K562 (cell line): ENCODE measurements around the gene C1orf116. TPM values are rescaled to one million over a fixed set of nuclear protein-coding genes. Genes with fewer than 3 reads are reported as not detected.
A peak's percentile ranks its signal among the peaks of the same experiment; 100 is the strongest.

Experiments
- BRD4 ChIP-seq: fragments of 200-600 bp; sonication (generic); IDR thresholded peaks from 2 replicates; pipeline ENCODE4 v1.6.1; 2017; ENCODE audit warnings: inconsistent platforms
- BRF2 ChIP-seq: IDR thresholded peaks from 3 replicates; pipeline ENCODE4 v1.6.1; 2011; ENCODE audit warnings: borderline replicate concordance, mild to moderate bottlenecking; ENCODE audit not compliant: insufficient read length, insufficient read depth
- CBX3 ChIP-seq, 2 experiments: IDR thresholded peaks; 1 replicate in 1 of 2; 2 replicates in 1 of 2; pipeline ENCODE4 v1.6.1; 2012; ENCODE audit warnings: inconsistent platforms in 2 of 2, low read length in 2 of 2, borderline replicate concordance in 1 of 2, control low read depth in 1 of 2
- ELF1 ChIP-seq: fragments of 200-800 bp; sonication (Bioruptor generic); IDR thresholded peaks from 2 replicates; pipeline ENCODE4 v1.6.1; 2016; ENCODE audit warnings: missing genetic modification characterization, missing compliant biosample characterization
- HDAC3 ChIP-seq: fragments of 450-650 bp; IDR thresholded peaks from 2 replicates; pipeline ENCODE4 v1.6.1; 2018; ENCODE audit warnings: borderline replicate concordance, mild to moderate bottlenecking, moderate library complexity; ENCODE audit not compliant: partially characterized antibody
- KDM2B ChIP-seq: fragments of 250-450 bp; sonication (Bioruptor Pico); IDR thresholded peaks from 2 replicates; pipeline ENCODE4 v1.8.0; 2021; ENCODE audit warnings: mild to moderate bottlenecking, moderate library complexity
- LEF1 ChIP-seq: fragments of 450-650 bp; IDR thresholded peaks from 2 replicates; pipeline ENCODE4 v1.6.1; 2016; ENCODE audit warnings: mild to moderate bottlenecking
- MLX ChIP-seq, 2 experiments: fragments of 450-650 bp in 1 of 2; sonication (generic) in 1 of 2; formaldehyde crosslinking; conservative IDR thresholded peaks; 2 replicates each; pipeline versions ENCODE4 v1.4.0 to v1.8.1; 2020 to 2022; ENCODE audit warnings: mild to moderate bottlenecking in 1 of 2, missing genetic modification reagents in 1 of 2
- NFIC ChIP-seq: fragments of 450-650 bp; IDR thresholded peaks from 2 replicates; pipeline ENCODE4 v1.6.1; 2017; ENCODE audit warnings: mild to moderate bottlenecking, inconsistent platforms
- SOX6 ChIP-seq: fragments of 450-650 bp; IDR thresholded peaks from 2 replicates; pipeline ENCODE4 v1.6.1; 2014; ENCODE audit warnings: mild to moderate bottlenecking
- STAT5A ChIP-seq: IDR thresholded peaks from 2 replicates; pipeline ENCODE4 v1.6.1; 2012; ENCODE audit warnings: low read length, inconsistent platforms, borderline replicate concordance
- TBL1XR1 ChIP-seq, 2 experiments: IDR thresholded peaks; 2 replicates each; pipeline ENCODE4 v1.6.1; 2012; ENCODE audit warnings: improper control_type of control experiment in 2 of 2, low read length in 2 of 2, mild to moderate bottlenecking in 1 of 2
- ZBTB26 ChIP-seq: fragments of 450-650 bp; formaldehyde crosslinking; IDR thresholded peaks from 2 replicates; pipeline ENCODE4 v1.4.0; 2022; ENCODE audit warnings: missing genetic modification characterization
- ZNF77 ChIP-seq: fragments of 250-450 bp; sonication (Bioruptor Pico); IDR thresholded peaks from 2 replicates; pipeline ENCODE4 v1.5.0; 2020
- polyA plus RNA-seq, 8 experiments: library from polyadenylated mRNA; depleted of rRNA in 4 of 8; stranded (reverse) in 5 of 8; unstranded in 3 of 8; fragments of >200 nt; fragmentation: Nextera tagmentation in 2 of 8; fragmentation: Illumina TruSeq in 1 of 8; extraction: Ambion mirVana in 2 of 8; extraction: Trizol in 1 of 8; gene quantifications; 2 replicates each; pipeline versions ENCODE4 v1.2.1 to v1.2.3, GENCODE V29; 2011 to 2014; ENCODE audit warnings: inconsistent platforms in 1 of 8, missing spikeins in 1 of 8
- total RNA-seq, 7 experiments: library from RNA; depleted of rRNA in 6 of 7; stranded (reverse); fragments of >200 nt in 6 of 7; fragmentation: Illumina TruSeq in 2 of 7; extraction: Trizol in 2 of 7; gene quantifications; 2 replicates each; pipeline versions ENCODE4 v1.2.1 to v1.2.3, GENCODE V29; 2011 to 2021; ENCODE audit warnings: low replicate concordance in 1 of 7
- TF ChIP-seq, protein P1 (sequence below), 2 experiments: fragments of 450-650 bp; IDR thresholded peaks; 2 replicates each; pipeline ENCODE4 v1.6.1; 2018; ENCODE audit warnings: mild to moderate bottlenecking in 2 of 2, low read depth in 1 of 2; ENCODE audit not compliant: partially characterized antibody in 2 of 2
- TF ChIP-seq, protein P2 (sequence below): fragments of 250-450 bp; sonication (Bioruptor Pico); IDR thresholded peaks from 2 replicates; pipeline ENCODE4 v1.8.0; 2022; ENCODE audit warnings: moderate library complexity, mild to moderate bottlenecking, inconsistent platforms
- TF ChIP-seq, protein P3 (sequence below): fragments of 450-650 bp; IDR thresholded peaks from 2 replicates; pipeline ENCODE4 v1.6.1; 2017; ENCODE audit warnings: antibody characterized with exemption

The C1orf116 gene
- total and polyA plus RNA-seq, 9 of the 15 experiments (the other 6 are each of a cell fraction or from before 2014, with no cell fraction given), result 0.62 to 3.0 (median 0.95) TPM

DNA sequence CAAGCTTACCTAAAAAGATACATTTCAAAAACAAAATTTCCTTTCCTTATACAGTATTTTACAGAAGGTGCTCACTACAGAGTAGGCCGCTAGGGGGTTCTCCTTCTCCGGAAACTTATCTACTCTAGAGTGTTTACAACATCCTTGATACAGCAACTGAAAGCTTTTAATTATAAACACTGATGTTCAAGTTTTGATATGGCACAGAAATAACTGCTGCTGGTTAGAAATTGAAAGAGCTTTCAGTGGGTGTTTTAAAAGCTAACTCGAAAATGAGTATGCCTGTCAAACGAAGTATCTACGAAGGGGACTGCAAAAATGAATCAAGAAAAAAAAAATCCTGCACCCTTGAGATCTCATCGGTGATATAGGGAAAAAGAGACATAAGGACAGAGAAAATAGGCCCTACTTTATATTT is 17.4 kb upstream of the C1orf116 start (continued):
- TF ChIP-seq ZBTB26 (CRISPR knock-in tag), result no peak
- no peak for TF ChIP-seq NFIC
- TF ChIP-seq TBL1XR1 (IDR thresholded peaks at IDR 0.05; ENCODE audit: low read length in 2 of 2), result 0 out of 4 replicates have a peak, but pooled peaks of 1 of the 2 experiments have one; percentile 49
- TF ChIP-seq, protein P1, sequence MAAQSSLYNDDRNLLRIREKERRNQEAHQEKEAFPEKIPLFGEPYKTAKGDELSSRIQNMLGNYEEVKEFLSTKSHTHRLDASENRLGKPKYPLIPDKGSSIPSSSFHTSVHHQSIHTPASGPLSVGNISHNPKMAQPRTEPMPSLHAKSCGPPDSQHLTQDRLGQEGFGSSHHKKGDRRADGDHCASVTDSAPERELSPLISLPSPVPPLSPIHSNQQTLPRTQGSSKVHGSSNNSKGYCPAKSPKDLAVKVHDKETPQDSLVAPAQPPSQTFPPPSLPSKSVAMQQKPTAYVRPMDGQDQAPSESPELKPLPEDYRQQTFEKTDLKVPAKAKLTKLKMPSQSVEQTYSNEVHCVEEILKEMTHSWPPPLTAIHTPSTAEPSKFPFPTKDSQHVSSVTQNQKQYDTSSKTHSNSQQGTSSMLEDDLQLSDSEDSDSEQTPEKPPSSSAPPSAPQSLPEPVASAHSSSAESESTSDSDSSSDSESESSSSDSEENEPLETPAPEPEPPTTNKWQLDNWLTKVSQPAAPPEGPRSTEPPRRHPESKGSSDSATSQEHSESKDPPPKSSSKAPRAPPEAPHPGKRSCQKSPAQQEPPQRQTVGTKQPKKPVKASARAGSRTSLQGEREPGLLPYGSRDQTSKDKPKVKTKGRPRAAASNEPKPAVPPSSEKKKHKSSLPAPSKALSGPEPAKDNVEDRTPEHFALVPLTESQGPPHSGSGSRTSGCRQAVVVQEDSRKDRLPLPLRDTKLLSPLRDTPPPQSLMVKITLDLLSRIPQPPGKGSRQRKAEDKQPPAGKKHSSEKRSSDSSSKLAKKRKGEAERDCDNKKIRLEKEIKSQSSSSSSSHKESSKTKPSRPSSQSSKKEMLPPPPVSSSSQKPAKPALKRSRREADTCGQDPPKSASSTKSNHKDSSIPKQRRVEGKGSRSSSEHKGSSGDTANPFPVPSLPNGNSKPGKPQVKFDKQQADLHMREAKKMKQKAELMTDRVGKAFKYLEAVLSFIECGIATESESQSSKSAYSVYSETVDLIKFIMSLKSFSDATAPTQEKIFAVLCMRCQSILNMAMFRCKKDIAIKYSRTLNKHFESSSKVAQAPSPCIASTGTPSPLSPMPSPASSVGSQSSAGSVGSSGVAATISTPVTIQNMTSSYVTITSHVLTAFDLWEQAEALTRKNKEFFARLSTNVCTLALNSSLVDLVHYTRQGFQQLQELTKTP (IDR thresholded peaks at IDR 0.05; ENCODE audit: low read depth in 1 of 2, partially characterized antibody in 2 of 2), result peak in 1 of 2 experiments; percentile 67
- no peak for TF ChIP-seq KDM2B (CRISPR knock-in tag)
- 0 out of 2 replicates have a peak, but pooled peaks have one; percentile 11 for TF ChIP-seq BRD4
- TF ChIP-seq HDAC3, result peak; percentile 44
- TF ChIP-seq STAT5A, result 0 out of 2 replicates have a peak, but pooled peaks have one; percentile 10
- TF ChIP-seq, protein P2, sequence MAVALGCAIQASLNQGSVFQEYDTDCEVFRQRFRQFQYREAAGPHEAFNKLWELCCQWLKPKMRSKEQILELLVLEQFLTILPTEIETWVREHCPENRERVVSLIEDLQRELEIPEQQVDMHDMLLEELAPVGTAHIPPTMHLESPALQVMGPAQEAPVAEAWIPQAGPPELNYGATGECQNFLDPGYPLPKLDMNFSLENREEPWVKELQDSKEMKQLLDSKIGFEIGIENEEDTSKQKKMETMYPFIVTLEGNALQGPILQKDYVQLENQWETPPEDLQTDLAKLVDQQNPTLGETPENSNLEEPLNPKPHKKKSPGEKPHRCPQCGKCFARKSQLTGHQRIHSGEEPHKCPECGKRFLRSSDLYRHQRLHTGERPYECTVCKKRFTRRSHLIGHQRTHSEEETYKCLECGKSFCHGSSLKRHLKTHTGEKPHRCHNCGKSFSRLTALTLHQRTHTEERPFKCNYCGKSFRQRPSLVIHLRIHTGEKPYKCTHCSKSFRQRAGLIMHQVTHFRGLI (CRISPR knock-in tag), result 0 out of 2 replicates have a peak, but pooled peaks have one; percentile 63
- TF ChIP-seq, protein P3, sequence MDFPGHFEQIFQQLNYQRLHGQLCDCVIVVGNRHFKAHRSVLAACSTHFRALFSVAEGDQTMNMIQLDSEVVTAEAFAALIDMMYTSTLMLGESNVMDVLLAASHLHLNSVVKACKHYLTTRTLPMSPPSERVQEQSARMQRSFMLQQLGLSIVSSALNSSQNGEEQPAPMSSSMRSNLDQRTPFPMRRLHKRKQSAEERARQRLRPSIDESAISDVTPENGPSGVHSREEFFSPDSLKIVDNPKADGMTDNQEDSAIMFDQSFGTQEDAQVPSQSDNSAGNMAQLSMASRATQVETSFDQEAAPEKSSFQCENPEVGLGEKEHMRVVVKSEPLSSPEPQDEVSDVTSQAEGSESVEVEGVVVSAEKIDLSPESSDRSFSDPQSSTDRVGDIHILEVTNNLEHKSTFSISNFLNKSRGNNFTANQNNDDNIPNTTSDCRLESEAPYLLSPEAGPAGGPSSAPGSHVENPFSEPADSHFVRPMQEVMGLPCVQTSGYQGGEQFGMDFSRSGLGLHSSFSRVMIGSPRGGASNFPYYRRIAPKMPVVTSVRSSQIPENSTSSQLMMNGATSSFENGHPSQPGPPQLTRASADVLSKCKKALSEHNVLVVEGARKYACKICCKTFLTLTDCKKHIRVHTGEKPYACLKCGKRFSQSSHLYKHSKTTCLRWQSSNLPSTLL, result peak; percentile 36; the same call in 1 of the 2 replicates
- TF ChIP-seq BRF2, result no peak
- peak; percentile 42; the same call in 1 of the 2 replicates for TF ChIP-seq ELF1 (tag)
- 0 out of 2 replicates have a peak, but pooled peaks have one; percentile 7 for TF ChIP-seq SOX6
- no peak for TF ChIP-seq ZNF77 (CRISPR knock-in tag)
- TF ChIP-seq CBX3 (IDR thresholded peaks at IDR 0.05; ENCODE audit: borderline replicate concordance in 1 of 2, low read length in 2 of 2), result peak in 1 of 2 experiments; percentile 59; a peak in 1 of 3 replicates
- TF ChIP-seq MLX (CRISPR knock-in tag; conservative IDR thresholded peaks at IDR 0.05), result no peak
- 0 out of 2 replicates have a peak, but pooled peaks have one; percentile 15 for TF ChIP-seq LEF1
